Endothelial cell of umbilical vein (primary cell): Measurements from ENCODE around the gene PSMD3.

Experiments
- EZH2 ChIP-seq: IDR thresholded peaks from 2 replicates; pipeline ENCODE4 v1.6.1; 2012; ENCODE audit warnings: borderline replicate concordance, low read depth, mild to moderate bottlenecking, moderate library complexity, low read length, inconsistent platforms; ENCODE audit not compliant: severe bottlenecking
- FOS ChIP-seq: IDR thresholded peaks from 2 replicates; pipeline ENCODE4 v1.6.1; 2011; ENCODE audit warnings: mild to moderate bottlenecking, low read length, moderate library complexity, borderline replicate concordance; ENCODE audit not compliant: insufficient read depth
- TF ChIP-seq, protein P1 (sequence below), 2 donors: IDR thresholded peaks; 1 replicate in 1 of 2; 2 replicates in 1 of 2; pipeline ENCODE4 v1.5.1; 2011; ENCODE audit warnings: low read length in 2 of 2, mild to moderate bottlenecking in 2 of 2, moderate library complexity in 2 of 2, control low read depth in 1 of 2, inconsistent platforms in 1 of 2, low read depth in 1 of 2; ENCODE audit not compliant: insufficient read depth in 1 of 2; ENCODE audit errors: extremely low read depth in 1 of 2
- TF ChIP-seq, protein P2 (sequence below): IDR thresholded peaks from 2 replicates; pipeline ENCODE4 v1.6.1; 2011; ENCODE audit not compliant: insufficient read depth, insufficient read length

DNA sequence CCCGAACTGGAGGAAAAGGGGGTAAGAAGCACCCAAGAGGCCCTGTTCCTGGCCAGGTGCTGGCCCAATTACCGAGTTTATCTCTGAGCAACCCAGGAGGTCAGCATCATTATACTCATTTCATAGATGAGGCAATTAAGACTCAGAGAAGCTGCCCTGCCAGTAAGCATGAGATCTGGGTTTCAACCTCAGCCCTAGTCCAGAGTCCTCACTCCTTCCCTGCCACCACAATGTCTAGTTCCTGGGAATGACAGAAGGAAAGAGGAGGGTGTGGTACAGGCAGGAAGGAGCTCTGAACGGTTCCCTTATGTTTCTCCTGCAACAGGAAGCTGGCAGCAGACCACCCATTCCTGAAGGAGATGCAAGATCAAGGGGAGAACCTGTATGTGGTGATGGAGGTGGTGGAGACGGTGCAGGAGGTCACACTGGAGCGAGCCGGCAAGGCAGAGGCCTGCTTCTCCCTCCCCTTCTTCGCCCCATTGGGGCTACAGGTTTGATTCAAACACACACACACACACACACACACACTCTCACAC is 10.4 kb upstream of the PSMD3 start:
- TF ChIP-seq, protein P1, sequence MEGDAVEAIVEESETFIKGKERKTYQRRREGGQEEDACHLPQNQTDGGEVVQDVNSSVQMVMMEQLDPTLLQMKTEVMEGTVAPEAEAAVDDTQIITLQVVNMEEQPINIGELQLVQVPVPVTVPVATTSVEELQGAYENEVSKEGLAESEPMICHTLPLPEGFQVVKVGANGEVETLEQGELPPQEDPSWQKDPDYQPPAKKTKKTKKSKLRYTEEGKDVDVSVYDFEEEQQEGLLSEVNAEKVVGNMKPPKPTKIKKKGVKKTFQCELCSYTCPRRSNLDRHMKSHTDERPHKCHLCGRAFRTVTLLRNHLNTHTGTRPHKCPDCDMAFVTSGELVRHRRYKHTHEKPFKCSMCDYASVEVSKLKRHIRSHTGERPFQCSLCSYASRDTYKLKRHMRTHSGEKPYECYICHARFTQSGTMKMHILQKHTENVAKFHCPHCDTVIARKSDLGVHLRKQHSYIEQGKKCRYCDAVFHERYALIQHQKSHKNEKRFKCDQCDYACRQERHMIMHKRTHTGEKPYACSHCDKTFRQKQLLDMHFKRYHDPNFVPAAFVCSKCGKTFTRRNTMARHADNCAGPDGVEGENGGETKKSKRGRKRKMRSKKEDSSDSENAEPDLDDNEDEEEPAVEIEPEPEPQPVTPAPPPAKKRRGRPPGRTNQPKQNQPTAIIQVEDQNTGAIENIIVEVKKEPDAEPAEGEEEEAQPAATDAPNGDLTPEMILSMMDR (IDR thresholded peaks at IDR 0.05; ENCODE audit: extremely low read depth in 1 of 2, insufficient read depth in 1 of 2, low read depth in 1 of 2, low read length in 2 of 2) = no peak
- TF ChIP-seq EZH2 (no peak), FOS (no peak)
- TF ChIP-seq, protein P2, sequence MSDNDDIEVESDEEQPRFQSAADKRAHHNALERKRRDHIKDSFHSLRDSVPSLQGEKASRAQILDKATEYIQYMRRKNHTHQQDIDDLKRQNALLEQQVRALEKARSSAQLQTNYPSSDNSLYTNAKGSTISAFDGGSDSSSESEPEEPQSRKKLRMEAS = no peak
